Measurements from ENCODE around the gene PCOLCE2.

DNA sequence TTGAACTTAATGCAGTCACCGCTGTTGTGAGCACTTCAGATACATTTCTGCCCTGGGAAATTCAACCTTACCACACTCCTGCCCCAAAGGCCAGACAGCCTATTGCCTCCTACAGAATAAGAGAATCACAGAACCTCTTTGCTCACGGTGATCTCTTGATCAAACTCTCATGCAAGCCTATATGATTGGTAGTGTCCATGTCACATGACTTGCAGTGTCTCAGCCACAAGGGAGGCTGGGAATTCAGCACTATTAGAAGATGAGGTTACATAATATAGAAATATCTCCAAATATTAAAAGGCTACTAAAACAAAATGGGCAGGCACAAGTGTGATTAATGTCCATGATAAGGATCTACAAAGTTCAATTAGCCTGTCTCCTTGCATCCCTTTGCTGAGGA is 3.8 kb upstream of the PCOLCE2 start:
- no peak for TF ChIP-seq CTCF (IDR thresholded peaks at IDR 0.05; ENCODE audit: low read depth, low read length, poor library complexity, severe bottlenecking)
- no peak for TF ChIP-seq EZH2phosphoT487 (IDR thresholded peaks at IDR 0.05; ENCODE audit: borderline replicate concordance, low read length)
